OCI-LY7 (cell line): ENCODE results near the gene FHIT. TPM values are rescaled to one million over a fixed set of nuclear protein-coding genes. Genes with fewer than 3 reads are reported as not detected.
"Not testable (repeated sequence)": the region's sequence is repeated elsewhere in the genome, so short reads cannot be mapped to it uniquely, and the experiment has no call there.

Experiments
- BruUV-seq: library from RNA; stranded (reverse); fragments of 400-500 nt; replicated peaks from 2 replicates; lab custom pipeline; 2021; lab: Mats Ljungman, UMichigan
- CTCF ChIA-PET: fragments of 300-600 bp; sonication (Branson Sonifier 250); formaldehyde crosslinking; loops from one replicate; lab custom pipeline; 2022; ENCODE audit warnings: antibody characterized with exemption; ENCODE audit not compliant: unreplicated experiment; lab: Charles Lee
- POLR2A ChIA-PET: fragments of 300-600 bp; sonication (Branson Sonifier 250); formaldehyde crosslinking; loops from one replicate; lab custom pipeline; 2022; ENCODE audit warnings: antibody characterized with exemption; lab: Charles Lee
- DNase-seq: peaks from one replicate; pipeline ENCODE4 v3.0.0-alpha.2; 2015; ENCODE audit warnings: low spot score
- H2AFZ ChIP-seq: fragments of 200-600 bp; sonication (generic), shearing (Covaris generic); 2 replicates; pipeline ENCODE4 v1.6.1; 2014; ENCODE audit warnings: mild to moderate bottlenecking, antibody characterized with exemption, low read length, moderate library complexity
- H3K27ac ChIP-seq: fragments of 200-600 bp; sonication (generic); 2 replicates; pipeline ENCODE4 v1.5.1; 2014; ENCODE audit warnings: mixed run types, low read depth, mild to moderate bottlenecking, moderate library complexity, low read length, inconsistent platforms; ENCODE audit not compliant: poor library complexity, severe bottlenecking
- H3K36me3 ChIP-seq: fragments of 200-600 bp; sonication (generic); 2 replicates; pipeline ENCODE4 v1.6.1; 2014; ENCODE audit warnings: mild to moderate bottlenecking, antibody characterized with exemption, low read length, moderate library complexity, mixed read lengths; ENCODE audit not compliant: insufficient read depth
- H3K4me1 ChIP-seq: fragments of 200-600 bp; sonication (generic); 2 replicates; pipeline ENCODE4 v1.5.1; 2014; ENCODE audit warnings: mild to moderate bottlenecking, low read length; ENCODE audit not compliant: insufficient read depth, poor library complexity, severe bottlenecking
- H3K4me2 ChIP-seq: fragments of 200-600 bp; sonication (generic); 2 replicates; pipeline ENCODE4 v1.6.1; 2014; ENCODE audit warnings: mild to moderate bottlenecking, low read length
- H3K4me3 ChIP-seq: fragments of 200-600 bp; sonication (generic); 2 replicates; pipeline ENCODE4 v1.5.1; 2014; ENCODE audit warnings: mild to moderate bottlenecking, low read depth, low read length; ENCODE audit not compliant: poor library complexity, severe bottlenecking
- H3K79me2 ChIP-seq: fragments of 200-600 bp; sonication (generic); 2 replicates; pipeline ENCODE4 v1.6.1; 2016; ENCODE audit warnings: low read depth, mild to moderate bottlenecking, low read length, moderate library complexity, mixed read lengths; ENCODE audit not compliant: insufficient read depth
- H3K9me2 ChIP-seq: fragments of 200-600 bp; sonication (generic); 2 replicates; pipeline ENCODE4 v1.6.1; 2016; ENCODE audit warnings: mild to moderate bottlenecking, low read length, mixed read lengths; ENCODE audit not compliant: insufficient read depth
- H3K9me3 ChIP-seq: fragments of 200-600 bp; sonication (generic); 2 replicates; pipeline ENCODE4 v1.6.1; 2014; ENCODE audit warnings: mild to moderate bottlenecking, mixed run types, low read length, mixed read lengths
- H4K20me1 ChIP-seq: fragments of 200-600 bp; sonication (generic); 2 replicates; pipeline ENCODE4 v1.6.1; 2014; ENCODE audit warnings: mild to moderate bottlenecking, antibody characterized with exemption, low read length, moderate library complexity, mixed read lengths; ENCODE audit not compliant: insufficient read depth
- CTCF ChIP-seq: fragments of 200-600 bp; sonication (generic); conservative IDR thresholded peaks from 2 replicates; pipeline ENCODE4 v1.5.1; 2014; ENCODE audit warnings: mild to moderate bottlenecking, antibody characterized with exemption, low read length, moderate library complexity, mixed read lengths
- EZH2phosphoT487 ChIP-seq: fragments of 200-600 bp; sonication (generic); IDR thresholded peaks from 2 replicates; pipeline ENCODE4 v1.6.1; 2018; ENCODE audit warnings: low read depth, borderline replicate concordance, mild to moderate bottlenecking, mixed run types, antibody characterized with exemption, low read length, moderate library complexity, mixed read lengths
- intact Hi-C: fragments of 100-400 bp; cut with micrococcal nuclease; formaldehyde crosslinking; loops from one replicate; pipeline ENCODE4 v1.10.0; 2022; ENCODE audit not compliant: unreplicated experiment
- total RNA-seq, 2 experiments: library from RNA; depleted of rRNA in 1 of 2; stranded (reverse); fragments of >200 nt in 1 of 2; shearing (Covaris generic) in 1 of 2; gene quantifications; 2 replicates each; pipeline ENCODE4 v1.2.3, GENCODE V29; 2014 to 2022

FHIT gene
- total RNA-seq, 2 experiments from 2014 or later, result 5.0 to 10.9 TPM

GRCh38 chr3:59808446-59808845 lies 1442.8 kb downstream of the FHIT start:
- CTCF ChIA-PET, result no interaction called here
- POLR2A ChIA-PET, result interaction anchor here (0.7 kb wide), 1 partner anchor 367 kb away, joined by 3 read pairs; no protein-coding TSS in a partner anchor
- intact Hi-C loops, result no loop called here
- Histone ChIP-seq H3K4me2 (no peak overlapping the region), H3K36me3 (no peaks in the 10 kb centered on the region), H3K9me3 (no peaks in the 10 kb centered on the region), H3K27ac (no peak overlapping the region), H3K9me2 (no peaks in the 10 kb centered on the region), H3K4me3 (no peak overlapping the region), H3K79me2 (no peaks in the 10 kb centered on the region), H3K4me1 (peaks cover 16% of the 10 kb centered on the region), H4K20me1 (no peaks in the 10 kb centered on the region), H2AFZ (no peak overlapping the region)
- no TSS peak for BruUV-seq
- no peak for DNase-seq
- TF ChIP-seq CTCF (no peak), EZH2phosphoT487 (no peak)

GRCh38 chr3:59803268-59803667 lies 1448.0 kb downstream of the FHIT start:
- no peak overlapping the region for H2AFZ ChIP-seq
- no peak for DNase-seq
- H3K9me3 ChIP-seq, result no peaks in the 10 kb centered on the region
- BruUV-seq, result no TSS peak
- H3K4me3 ChIP-seq, result no peak overlapping the region
- no peak for TF ChIP-seq CTCF
- no peak for TF ChIP-seq EZH2phosphoT487
- no peaks in the 10 kb centered on the region for H3K79me2 ChIP-seq
- no peak overlapping the region for H3K4me2 ChIP-seq
- intact Hi-C loops, result no loop called here
- H3K9me2 ChIP-seq, result no peaks in the 10 kb centered on the region
- no peak overlapping the region for H3K27ac ChIP-seq
- no peaks in the 10 kb centered on the region for H3K36me3 ChIP-seq
- no peaks in the 10 kb centered on the region for H3K4me1 ChIP-seq
- H4K20me1 ChIP-seq, result no peaks in the 10 kb centered on the region
- ChIA-PET CTCF (no interaction called here), POLR2A (interaction anchor here (0.6 to 0.9 kb wide), 3 partner anchors 10 to 1744 kb away, joined by 3 to 6 read pairs (median 4); no protein-coding TSS in a partner anchor)

- H4K20me1 ChIP-seq, H3K36me3 ChIP-seq, H3K27ac ChIP-seq, DNase-seq, H2AFZ ChIP-seq, BruUV-seq, H3K4me3 ChIP-seq, H3K9me3 ChIP-seq, H3K79me2 ChIP-seq, CTCF ChIA-PET, H3K9me2 ChIP-seq, intact Hi-C loops, H3K4me1 ChIP-seq, POLR2A ChIA-PET, H3K4me2 ChIP-seq: not testable (repeated sequence)
Measured at GRCh38 chr3:59802453-59802852, 1448.8 kb downstream of the FHIT start.
